Daoy (cell line): Measurements from ENCODE around the gene PDE4D. TPM values are rescaled to one million over a fixed set of nuclear protein-coding genes. Genes with fewer than 3 reads are reported as not detected.
A peak's percentile ranks its signal among the peaks of the same experiment; 100 is the strongest.

ENCODE experiments used
- DNase-seq: peaks from one replicate; pipeline ENCODE4 v3.0.0-alpha.2; 2015; ENCODE audit warnings: low read depth
- total RNA-seq: library from RNA; depleted of rRNA; stranded (reverse); fragments of >200 nt; shearing (Covaris generic); gene quantifications from 2 replicates; pipeline ENCODE4 v1.2.3, GENCODE V29; 2014

The PDE4D gene
- total RNA-seq, 1 experiment from 2014 or later = 23.1 TPM

DNA sequence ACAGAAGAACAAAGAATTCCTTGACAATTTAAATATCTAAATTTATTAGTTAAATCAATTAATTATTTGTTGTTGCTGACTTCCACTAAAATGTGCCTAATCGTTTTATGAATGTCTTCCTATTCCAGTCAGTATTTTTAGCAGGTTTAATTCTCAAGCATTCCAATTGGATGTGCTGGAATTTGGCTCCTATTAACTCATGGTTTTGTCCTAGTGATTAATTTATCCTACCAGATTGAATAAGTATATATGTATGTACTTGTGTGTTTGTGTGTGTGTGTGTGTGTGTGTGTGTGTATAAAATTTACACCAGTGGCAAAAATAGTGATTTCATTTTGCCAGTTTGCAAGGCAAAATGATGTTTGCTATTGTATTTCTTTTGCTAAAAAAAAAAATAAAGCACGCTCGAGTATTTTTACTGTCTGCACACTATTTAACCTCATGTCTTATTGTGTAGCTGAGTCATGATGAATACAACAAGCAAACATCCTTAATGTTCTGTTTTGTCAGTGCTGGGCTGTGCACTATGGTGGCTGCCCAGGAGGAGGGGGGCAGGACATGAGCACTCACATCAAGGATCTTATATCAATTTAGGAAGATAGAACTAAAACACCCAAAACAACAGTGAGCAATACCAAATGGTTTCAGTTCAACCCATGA, 375.5 kb downstream of the PDE4D start:
- peak; percentile 58 for DNase-seq

DNA sequence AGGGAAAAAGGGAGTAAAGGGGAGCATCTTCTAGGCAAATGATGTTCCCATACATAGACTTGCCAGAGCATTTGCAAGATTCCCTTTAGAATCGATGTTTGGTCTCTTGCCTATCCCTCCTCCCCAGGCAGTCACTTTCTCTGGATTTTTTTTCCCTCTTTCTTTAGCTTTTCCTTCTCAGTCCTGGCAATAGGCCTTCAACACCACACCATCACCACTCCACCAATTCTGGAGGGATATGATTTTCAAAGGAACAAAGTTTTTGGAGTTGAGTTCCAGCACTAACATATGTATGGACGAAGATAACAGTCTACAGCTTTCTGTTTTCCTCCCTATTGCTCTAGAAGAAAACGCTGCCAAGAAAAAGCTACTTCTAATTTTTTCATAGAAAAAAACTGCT, 377.4 kb downstream of the PDE4D start:
- no peak for DNase-seq

DNA sequence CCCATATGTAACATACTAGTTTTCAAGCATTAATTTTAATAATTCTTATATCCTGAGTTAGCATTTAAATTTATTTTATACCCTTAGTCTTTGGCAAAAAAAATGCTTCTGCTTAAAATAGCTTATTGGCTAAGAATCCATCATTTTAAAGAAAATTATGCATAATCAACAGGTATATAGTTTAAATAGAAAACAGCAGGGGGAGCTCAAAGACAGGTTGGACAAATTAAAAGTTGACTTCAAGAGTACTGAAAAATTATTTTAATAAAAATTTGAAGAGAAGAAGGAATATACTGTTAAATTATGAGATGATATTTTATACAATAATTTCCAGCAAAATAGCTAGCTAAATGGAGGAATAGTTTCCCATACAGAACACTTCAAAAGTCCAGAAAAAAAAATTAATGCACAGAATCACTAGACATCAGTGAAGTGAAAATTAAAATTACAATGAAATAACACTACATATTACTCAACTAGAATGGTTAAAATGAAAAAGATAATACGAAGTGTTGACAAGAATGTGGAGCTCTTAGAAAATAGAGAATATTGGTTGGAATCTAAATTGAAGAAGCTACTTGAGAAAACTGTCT, 387.1 kb downstream of the PDE4D start:
- no peak for DNase-seq

DNA sequence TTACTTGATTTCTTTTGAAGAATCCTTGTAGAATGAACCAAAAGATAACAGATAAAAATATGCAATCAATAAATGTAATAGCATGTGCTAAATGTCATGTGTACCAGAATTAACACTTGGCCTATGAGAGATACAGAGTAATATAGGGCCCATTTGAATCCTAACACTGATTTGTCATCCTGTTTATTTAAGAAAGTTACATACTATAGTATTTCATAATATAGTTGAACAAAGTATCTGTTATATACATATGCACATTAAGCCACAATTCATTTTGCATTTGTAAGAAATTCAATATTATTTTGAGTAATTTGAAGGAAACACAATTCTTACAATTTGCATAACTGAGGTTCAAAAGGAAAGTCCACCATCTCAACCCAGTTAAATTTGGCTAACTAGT, 389.5 kb downstream of the PDE4D start:
- DNase-seq = no peak

DNA sequence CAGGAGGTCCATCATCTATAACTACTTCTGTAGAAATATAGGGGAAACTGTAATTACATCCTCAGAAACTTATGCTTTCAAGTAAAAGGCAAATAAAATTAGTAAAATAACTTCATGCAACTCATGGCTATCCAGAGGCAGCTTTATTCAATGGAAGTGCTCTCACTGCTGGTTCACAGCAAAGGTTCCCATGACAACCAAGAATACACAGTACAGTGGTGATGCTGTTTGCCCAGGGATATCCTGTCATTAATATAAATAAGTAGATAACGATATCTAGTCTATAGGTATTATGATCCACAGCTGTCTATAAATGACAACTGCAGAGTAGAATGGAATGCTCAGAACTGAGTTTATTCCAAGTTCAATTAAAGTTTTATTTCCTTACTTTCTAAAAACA, 390.3 kb downstream of the PDE4D start:
- peak; percentile 17 for DNase-seq

DNA sequence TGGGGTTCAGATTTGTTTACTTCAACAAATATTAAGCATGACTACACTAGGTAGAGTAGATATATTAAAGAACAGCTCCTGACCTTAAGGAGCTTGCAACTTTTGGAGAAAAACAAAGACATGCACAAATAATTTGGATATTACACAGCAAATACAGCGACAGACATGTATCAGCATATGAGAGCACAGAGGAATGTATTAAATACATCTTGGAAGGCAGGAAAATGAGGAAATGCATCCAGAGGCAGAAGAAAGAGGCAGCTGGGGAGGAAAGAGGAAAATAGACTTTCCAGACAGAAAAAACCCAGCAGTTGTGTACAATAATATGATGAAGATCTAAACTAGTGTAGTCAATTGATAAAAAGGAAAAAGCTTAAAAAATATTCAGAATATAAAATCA, 392.2 kb downstream of the PDE4D start:
- no peak for DNase-seq

DNA sequence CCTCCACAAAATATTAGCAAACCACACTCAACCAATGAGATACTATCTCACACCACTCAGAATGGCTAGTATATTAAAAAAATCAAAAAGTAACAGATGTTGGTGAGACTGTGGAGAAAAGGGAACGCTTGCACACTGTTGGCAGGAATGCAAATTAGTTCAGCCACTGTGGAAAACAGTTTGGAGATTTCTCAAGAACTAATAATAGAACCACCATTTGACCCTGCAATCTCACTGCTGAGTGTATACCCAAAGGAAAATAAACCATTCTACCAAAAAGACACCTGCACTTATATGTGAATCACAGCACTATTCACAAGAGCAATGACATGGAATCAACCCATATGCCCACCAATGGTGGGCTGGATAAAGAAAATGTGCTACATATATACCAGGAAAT, 393.5 kb downstream of the PDE4D start:
- no peak for DNase-seq

DNA sequence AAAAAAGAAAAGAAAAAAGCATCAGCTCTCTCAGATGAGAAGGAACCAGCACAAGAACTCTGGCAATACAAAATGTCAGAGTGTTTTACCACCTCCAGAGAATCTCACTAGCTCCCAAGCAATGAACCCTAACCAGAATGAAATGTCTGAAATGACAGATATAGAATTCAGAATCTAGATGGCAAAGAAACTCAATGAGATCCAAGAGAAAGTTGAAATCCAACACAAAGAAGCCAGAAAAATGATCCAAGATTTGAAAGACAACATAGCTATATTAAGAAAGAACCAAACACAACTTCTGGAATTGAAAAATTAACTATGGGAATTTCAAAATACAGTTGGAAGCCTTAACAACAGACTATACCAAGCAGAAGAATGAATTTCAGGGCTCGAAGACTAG, 396.3 kb downstream of the PDE4D start:
- no peak for DNase-seq

DNA sequence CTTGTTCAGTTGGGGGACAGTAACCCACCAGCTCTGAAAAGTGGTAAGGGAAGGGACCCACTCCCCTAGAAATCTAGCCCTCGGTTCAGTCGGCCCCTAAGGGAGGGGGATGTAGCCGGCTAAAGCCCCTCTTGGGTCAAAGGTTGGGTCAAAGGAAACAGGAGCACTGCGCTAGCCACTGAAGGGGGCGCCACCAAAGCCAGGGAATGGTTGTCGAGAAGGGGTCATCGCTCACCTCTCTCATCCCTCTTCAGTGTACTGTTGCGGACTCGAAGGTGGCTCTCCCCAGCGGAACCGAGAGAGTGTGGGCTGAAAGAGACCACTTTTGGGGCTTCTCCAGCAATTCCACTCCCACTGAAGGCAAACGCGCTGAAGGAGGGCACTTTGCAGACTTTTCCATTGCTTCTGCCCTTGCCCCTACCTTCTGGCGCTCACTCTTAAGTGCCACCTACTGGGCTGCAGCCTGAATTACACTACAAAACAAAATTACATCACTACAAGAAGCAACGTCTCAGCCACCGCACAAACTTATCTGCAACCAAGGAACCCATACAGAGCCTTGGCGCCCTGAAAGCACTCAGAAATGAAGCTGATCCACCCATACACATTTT, 396.9 kb downstream of the PDE4D start:
- DNase-seq = peak; percentile 13

DNA sequence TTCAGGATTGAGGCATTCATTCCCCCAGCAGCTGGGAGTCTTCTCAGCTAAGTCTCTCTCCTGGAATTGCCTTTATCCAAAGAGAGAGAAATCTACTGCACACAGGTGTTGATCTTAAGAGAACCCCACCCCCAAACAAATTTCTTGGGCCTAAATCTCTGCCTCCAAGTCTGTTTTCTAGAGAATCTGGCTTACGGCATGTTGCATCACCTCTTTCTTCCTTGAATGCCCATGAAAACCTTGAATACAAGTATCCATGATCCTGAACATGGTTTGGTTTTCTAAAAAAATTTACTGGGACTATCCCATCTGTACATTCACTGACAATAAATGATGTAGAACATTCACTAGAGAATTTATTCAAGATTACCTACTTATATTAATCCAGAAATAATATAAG, 401.6 kb downstream of the PDE4D start:
- DNase-seq = no peak

DNA sequence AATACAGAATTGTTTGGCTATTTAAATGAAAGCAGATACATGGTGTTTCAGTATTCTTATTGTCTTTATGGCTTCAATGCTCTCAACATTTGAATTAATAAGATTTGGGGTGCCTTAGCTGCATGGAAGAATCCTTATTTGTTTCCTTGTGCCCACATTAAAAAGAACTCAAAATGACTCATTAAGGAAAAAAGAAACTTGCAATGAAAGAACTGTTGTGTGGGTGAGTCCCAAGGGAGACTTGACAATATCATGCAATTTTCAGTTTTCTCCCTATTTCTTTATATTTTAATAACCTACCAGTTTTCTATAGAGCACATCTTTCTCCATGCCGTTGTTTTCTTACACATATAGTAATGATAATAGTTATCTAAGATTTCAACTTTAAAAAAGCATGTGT, 404.0 kb downstream of the PDE4D start:
- no peak for DNase-seq

DNA sequence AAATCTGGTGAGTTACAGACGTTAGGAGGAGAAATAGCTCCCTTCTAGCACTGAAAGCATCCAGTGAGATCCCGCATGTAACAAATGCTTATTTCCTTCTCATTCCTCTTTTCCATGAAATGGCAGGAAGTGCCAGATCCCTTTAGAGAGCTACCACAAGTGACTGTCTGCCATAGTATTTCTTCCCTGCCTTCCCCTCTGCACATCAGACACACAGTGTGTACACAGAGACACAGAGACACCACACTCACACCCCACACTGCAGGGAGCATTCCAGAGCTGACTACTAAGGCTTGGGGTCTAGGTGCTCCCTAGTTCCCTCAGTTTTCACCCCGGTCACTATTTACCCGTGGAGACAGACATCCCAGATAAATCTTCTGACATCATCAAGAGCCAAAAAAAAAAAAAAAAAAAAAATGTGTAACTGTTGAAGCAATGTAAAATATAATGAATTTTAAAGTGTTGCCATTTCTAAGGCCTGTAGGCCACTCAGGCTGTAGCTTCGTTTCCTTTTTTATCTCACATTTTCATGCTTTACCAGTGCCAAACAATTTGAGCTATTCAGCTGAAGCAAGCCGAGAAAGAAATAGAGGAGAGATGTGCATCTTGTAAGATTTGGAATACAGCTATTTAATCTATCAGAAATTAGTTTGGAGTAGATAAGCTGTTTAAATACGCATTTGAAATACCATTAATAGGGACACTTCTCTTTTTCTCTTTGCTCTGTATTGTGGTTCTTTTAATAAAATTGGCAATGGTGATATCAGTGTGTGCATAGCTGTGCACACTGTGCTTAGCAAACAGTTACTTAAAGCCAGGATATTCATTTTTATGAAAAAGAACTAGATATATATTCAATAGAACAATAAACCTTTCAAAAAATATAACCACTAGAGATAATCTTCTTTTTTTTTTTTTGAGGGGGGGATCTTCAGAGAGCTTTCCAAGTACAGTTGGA, 405.5 kb downstream of the PDE4D start:
- peak; percentile 17 for DNase-seq

DNA sequence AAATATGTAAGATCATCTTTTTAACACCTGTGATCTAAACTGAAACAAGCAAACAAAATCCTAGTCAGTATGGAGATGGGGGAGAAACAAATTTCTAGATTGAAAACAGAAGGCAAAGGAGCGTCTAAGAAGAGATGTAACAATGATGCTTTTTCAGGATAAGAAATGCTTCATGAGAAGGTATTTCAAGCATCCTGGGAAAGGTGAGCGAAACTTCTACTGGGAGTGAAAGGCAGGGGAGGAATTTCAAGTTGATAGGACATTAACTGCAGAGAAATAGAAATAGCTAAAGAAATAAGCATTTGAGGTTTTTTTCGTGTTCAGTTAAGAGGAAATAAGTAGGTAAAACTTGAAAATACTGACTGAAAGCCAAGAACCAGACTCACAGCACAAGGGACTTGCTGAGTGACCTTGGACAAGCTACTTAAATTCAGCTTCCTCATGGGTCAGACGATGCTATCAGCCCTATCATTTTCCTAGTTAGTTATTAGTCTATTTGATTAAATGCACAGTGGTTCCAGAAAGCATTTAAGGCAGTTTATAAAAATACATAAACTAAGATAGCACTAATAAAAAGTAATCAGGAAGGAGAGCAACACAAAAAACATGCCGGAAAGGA, 406.3 kb downstream of the PDE4D start:
- no peak for DNase-seq

DNA sequence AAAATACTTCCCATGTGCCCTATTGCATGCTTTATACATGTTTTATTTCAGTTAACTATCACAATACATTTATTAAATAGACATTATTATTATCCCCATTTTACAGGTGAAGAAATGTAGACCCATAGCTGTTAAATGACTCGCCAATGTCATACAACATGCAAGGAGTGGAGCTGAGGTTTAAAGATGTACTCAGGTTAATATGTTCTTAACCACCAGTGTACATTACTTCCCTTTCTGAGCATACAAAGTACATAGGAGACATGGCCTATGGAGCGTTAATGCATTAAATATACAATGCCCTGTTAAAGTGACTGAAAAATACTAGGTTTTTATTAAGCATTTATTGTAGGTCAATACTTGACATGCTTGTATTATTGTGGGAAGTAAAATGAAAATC, 407.0 kb downstream of the PDE4D start:
- no peak for DNase-seq

DNA sequence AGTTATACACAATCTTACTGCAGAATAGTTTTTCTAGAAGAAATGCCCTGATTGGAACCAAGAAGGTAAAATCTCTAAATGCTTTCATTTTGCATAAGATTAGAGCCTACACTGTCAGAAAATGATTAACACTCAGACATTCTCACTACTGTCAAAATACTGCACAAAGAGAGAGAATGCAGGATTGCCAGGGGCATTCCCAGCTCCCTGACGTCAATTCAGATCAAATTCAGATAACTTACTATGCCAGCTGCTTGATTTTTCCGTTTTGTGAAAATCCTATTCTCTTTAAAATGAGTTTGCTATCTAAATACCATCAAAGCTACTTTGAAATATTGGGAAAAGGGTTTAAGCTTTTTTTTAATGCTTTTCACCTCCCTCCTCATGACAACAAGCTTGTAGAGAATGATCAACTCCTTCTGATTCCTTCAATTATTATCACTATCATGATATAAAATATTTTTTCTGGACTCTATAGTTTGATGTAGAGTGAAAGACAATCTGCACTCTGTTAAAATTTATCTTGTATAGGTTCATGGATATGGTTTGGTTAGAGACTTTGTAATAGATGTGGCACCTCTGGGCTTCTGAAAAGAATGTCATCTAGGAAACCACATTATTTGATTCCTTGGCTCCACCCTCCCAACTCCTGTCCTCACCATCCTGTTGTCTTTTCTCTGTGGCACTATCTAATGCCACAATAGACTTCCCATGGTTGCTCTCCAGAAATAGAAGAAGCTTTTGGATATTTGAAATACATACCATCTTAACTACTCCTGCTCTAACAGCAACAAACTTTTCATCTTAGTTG, 407.7 kb downstream of the PDE4D start:
- no peak for DNase-seq

DNA sequence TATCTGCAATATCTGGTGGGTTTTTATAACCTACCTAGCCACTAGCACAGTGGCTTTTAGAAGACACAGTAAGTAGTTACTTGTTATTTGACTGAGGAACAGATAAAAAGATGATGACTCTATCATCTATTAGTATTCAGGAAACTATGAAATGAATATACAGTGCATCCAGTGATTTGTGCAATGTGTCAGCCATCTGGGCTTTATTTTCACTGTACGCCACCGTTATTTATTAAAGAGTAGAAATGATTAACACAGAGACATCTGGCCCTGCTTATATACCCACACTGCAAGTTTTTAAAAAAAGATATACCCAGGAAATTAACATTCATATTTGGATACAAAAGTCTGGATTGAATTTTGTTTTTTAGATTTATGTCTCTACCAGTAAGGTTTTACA, 408.4 kb downstream of the PDE4D start:
- no peak for DNase-seq

DNA sequence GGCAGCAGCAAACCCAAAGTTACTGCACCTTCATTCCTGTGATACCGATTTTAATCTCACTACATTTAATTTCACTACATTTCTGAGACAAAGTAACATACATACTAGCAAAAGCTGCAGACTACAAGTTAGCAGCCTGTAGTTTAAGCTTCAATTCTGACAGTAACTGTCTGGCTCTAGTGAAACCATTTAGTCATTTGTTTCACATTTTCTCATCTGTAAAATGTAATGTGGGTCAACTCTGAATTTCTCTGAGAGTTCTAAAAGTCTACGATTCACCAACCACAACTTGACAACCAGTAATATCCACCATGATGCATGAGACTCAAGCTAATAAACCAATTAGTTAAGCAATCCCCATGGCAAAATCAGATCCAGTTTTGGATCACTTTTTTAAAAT, 408.9 kb downstream of the PDE4D start:
- DNase-seq = no peak

DNA sequence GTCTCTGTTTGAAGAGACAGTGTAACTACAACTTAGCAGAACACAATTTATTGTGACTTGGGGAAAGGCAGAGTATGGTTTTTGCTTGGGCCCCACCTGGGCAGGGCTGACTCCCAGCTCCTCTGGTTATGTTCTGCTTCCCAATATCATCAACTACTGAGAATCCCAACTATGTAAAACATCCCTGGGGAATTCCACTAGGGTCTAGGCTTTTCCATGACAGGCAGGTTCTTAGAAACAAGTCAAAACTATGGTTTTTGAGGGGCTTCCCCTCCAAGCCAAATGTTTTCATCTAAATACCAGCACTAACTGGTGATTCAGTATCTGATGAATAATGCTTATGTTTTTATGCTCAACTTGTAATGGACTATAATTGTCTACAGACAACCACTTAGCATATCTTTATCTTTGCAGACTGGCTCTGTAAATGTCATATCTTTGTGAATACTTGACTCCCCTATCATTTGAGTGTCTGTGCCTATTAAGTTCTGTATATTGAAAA, 409.5 kb downstream of the PDE4D start:
- DNase-seq = peak; percentile 73

DNA sequence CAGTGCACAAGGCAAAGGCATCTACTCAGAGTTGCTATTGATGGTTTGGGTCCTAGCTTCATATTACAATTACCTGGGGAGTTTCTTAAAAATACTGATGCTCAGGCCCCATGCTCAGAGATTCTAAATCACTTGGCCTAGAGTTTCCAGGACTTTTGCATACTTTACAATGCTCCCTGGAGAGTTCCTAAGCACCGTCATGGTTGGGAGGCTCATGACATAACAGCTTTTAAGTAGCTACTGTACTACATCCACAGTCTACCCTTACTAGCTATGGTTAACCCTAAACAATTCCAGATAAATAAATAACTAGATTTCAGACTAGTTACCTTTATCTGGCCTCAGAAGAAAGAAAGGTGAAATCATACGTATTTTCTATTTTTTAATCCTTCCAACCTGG, 414.4 kb downstream of the PDE4D start:
- no peak for DNase-seq

DNA sequence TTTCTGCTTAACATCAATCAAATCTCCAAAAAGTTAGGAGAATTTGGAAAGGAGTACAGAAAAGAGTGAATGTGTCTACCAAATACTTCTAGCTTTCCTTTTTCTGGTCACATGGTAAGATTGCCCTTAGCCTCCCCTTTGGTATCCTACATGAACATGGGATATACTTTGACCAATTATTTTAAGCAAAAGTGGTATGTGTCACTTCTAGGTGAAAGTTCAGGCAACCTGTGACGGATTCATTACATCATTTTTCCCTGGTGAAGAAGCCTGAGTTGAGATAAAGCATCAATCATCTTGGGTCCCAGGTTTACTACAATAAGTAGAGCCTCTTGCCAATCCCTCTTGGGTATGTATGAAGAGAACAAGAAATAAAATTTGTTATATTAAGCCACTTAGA, 419.2 kb downstream of the PDE4D start:
- no peak for DNase-seq

DNA sequence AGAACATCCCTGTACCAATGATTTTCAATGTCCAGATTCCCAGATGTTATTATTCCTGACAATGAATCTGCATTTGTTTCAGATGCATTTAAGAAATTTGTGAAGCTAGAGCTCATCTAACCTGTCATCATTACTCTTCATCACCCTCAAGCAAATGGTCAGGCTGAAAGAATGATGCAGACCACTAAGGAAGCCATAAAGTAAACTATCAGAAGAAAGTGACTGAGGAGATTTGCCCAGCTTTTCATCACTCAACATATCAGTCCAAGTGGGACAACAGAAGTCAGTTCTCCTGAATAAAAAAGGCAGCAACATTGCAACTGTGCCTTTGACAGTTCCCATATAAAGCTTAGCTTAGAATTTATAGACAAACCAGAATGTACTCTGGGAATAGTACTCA, 419.9 kb downstream of the PDE4D start:
- DNase-seq = no peak
